Endometrial microvascular endothelial cells (primary cell): ENCODE measurements around the gene KCTD2. TPM values are rescaled to one million over a fixed set of nuclear protein-coding genes. Genes with fewer than 3 reads are reported as not detected.

Source experiments
- in situ Hi-C: cut with HindIII; loops from 2 replicates; pipeline ENCODE4 v1.10.0; 2017; ENCODE audit warnings: low sequenced_read_pairs, low pct_unique_long_range_greater_than_20kb; ENCODE audit errors: inconsistent ontology term
- total RNA-seq: library from RNA; depleted of rRNA; stranded (reverse); fragments of >200 nt; gene quantifications from one replicate; pipeline ENCODE4 v1.2.3, GENCODE V29; 2015; ENCODE audit errors: inconsistent ontology term

KCTD2 gene
- total RNA-seq, 1 donor from 2014 or later: 21.4 TPM

GRCh38 chr17:75068750-75069149 is 21.7 kb downstream of the KCTD2 start:
- in situ Hi-C loops: loop anchor here (25.0 kb wide), 1 partner anchor 144 kb away; the partner anchor contains the start of gene NUP85

GRCh38 chr17:75069783-75070182 is 22.8 kb downstream of the KCTD2 start:
- in situ Hi-C loops: loop anchor here (25.0 kb wide), 1 partner anchor 143 kb away; the partner anchor contains the start of gene NUP85

- in situ Hi-C loops: loop anchor here (25.0 kb wide), 1 partner anchor 141 kb away; the partner anchor contains the start of gene NUP85
Measured at GRCh38 chr17:75071478-75072271, 24.6 kb downstream of the KCTD2 start.

GRCh38 chr17:75072909-75073308 is 25.9 kb downstream of the KCTD2 start:
- in situ Hi-C loops: loop anchor here (25.0 kb wide), 1 partner anchor 139 kb away; the partner anchor contains the start of gene NUP85

- in situ Hi-C loops: loop anchor here (25.0 kb wide), 1 partner anchor 139 kb away; the partner anchor contains the start of gene NUP85
Measured at GRCh38 chr17:75073618-75074047, 26.6 kb downstream of the KCTD2 start.

GRCh38 chr17:75074532-75074931 is 27.5 kb downstream of the KCTD2 start:
- in situ Hi-C loops: loop anchor here (25.0 kb wide), 1 partner anchor 138 kb away; the partner anchor contains the start of gene NUP85

GRCh38 chr17:75075597-75076336 is 28.7 kb downstream of the KCTD2 start:
- in situ Hi-C loops: no loop called here

- in situ Hi-C loops: no loop called here
Measured at GRCh38 chr17:75077072-75077495, 30.1 kb downstream of the KCTD2 start.

GRCh38 chr17:75077496-75078283 is 30.7 kb downstream of the KCTD2 start:
- in situ Hi-C loops: no loop called here

- in situ Hi-C loops: no loop called here
Measured at GRCh38 chr17:75078284-75079022, 31.4 kb downstream of the KCTD2 start.

GRCh38 chr17:75079023-75079373 is 32.0 kb downstream of the KCTD2 start:
- in situ Hi-C loops: no loop called here

- in situ Hi-C loops: no loop called here
Measured at GRCh38 chr17:75081611-75082540, 34.9 kb downstream of the KCTD2 start.

- in situ Hi-C loops: no loop called here
Measured at GRCh38 chr17:75082683-75083082, 35.7 kb downstream of the KCTD2 start.

- in situ Hi-C loops: no loop called here
Measured at GRCh38 chr17:75084039-75084660, 37.1 kb downstream of the KCTD2 start.

GRCh38 chr17:75086496-75087181 is 39.6 kb downstream of the KCTD2 start:
- in situ Hi-C loops: no loop called here

GRCh38 chr17:75087182-75087557 is 40.1 kb downstream of the KCTD2 start:
- in situ Hi-C loops: no loop called here
